NCI-H2107 treated with DMSO at 0.1 percent for 48 hours (cell line): Measurements from ENCODE around the gene SNURF.
"Not testable (repeated sequence)": the region's sequence is repeated elsewhere in the genome, so short reads cannot be mapped to it uniquely, and the experiment has no call there.

ENCODE experiments used
- DNase-seq: peaks from one replicate; lab custom pipeline; 2025; ENCODE audit not compliant: unreplicated experiment; lab: John Stamatoyannopoulos, UW

Gene SNURF

GRCh38 chr15:24966364-24967103 is 11.7 kb downstream of the SNURF start:
- DNase-seq = no peak

DNA sequence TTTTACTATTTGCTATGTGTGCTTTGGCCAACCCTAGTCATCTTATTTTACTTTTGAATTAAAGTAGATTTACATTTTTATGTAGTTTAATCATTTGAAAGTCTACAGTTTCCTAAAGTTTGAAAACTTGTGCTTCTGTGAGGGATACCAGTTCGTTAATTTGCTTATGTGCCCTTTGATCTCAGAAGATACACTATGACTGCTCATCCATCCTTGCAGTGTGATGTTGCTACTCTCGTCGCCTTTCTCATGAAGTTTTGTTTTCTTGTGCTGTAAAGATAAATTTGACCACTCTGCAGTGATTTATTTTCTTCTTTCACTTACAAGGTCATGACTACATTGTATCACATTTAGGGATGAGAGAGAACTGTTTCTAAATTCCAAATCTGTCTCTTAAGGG is 16.3 kb downstream of the SNURF start:
- no peak for DNase-seq

DNA sequence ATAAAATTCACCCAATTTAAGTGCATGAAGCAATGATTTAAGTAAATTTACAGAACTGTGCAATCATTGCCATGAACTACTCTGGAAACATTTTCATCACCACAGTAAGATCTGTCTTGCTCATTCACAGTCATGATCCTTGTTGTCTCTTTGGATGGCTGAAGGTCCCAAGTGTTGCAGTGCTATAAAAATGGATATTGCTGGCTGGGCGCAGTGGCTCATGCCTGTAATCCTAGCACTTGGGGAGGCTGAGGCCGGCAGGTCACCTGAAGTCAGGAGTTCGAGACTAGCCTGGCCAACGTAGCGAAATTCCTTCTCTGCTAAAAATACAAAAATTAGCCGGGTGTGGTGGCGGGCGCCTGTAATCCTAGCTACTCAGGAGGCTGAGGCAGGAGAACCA is 17.0 kb downstream of the SNURF start:
- DNase-seq = no peak

DNA sequence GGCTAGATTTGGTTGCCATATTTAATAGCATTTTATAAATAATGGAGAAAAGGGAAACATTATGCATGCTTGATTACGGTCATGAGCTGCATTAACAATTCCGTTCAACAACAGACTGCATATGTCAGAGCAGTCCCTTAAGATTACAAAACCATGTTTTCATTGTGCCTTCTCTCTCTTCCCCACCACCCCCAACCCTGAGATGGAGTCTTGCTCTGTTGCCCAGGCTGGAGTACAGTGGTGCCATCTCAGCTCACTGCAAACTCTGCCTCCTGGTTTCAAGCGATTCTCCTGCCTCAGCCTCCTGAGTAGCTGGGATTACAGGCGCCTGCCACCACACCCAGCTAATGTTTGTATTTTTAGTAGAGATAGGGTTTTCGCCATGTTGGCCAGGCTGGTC is 17.9 kb downstream of the SNURF start:
- DNase-seq = not testable (repeated sequence)

GRCh38 chr15:24976932-24977331 is 22.1 kb downstream of the SNURF start:
- no peak for DNase-seq

- no peak for DNase-seq
These were observed 22.9 kb downstream of the SNURF start for GRCh38 chr15:24977686-24978085.

- no peak for DNase-seq
These were observed 30.4 kb downstream of the SNURF start for GRCh38 chr15:24985224-24985623.

DNA sequence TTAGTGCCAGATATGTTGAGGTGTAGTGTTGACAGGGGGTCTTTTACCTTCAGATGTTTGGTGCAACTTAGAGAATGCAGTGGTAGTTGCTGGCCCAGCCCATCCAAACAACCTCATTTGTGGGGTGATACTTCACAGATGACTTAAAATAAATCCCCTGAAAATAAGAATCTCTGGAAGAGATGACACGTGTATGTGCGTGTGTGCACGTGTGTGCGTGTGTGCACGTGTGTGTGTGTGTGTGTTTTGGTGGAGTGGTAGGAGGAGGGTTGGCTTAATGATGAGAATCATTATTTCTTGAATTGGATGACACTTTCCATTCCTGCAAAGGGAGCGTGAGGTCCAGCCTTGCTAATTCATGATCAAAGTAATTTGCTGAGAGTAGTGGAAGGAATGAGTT is 31.9 kb downstream of the SNURF start:
- no peak for DNase-seq
